CD8-positive, alpha-beta memory T cell (primary cell): ENCODE measurements around the gene OTUB1. TPM values are rescaled to one million over a fixed set of nuclear protein-coding genes. Genes with fewer than 3 reads are reported as not detected.
A peak's percentile ranks its signal among the peaks of the same experiment; 100 is the strongest.

Source experiments
- CTCF ChIA-PET: fragments of 350-600 bp; sonication (Branson Sonifier 250); formaldehyde crosslinking; loops from one replicate; lab custom pipeline; 2021; ENCODE audit warnings: antibody characterized with exemption; lab: Charles Lee
- POLR2A ChIA-PET: fragments of 350-600 bp; sonication (Branson Sonifier 250); formaldehyde crosslinking; loops from one replicate; lab custom pipeline; 2021; ENCODE audit warnings: antibody characterized with exemption; lab: Charles Lee
- DNase-seq, 5 donors: peaks; one replicate each; pipeline versions ENCODE4 v3.0.0 to v3.0.0-alpha.2; 2020 to 2022; ENCODE audit warnings: mixed read lengths in 1 of 5
- H3K27ac ChIP-seq: one replicate; pipeline ENCODE4 v1.7.0; 2013; ENCODE audit warnings: low read depth, mild to moderate bottlenecking, low read length, moderate library complexity
- H3K27me3 ChIP-seq: 2 replicates; pipeline ENCODE4 v1.7.0; 2013; ENCODE audit warnings: low read length, mild to moderate bottlenecking; ENCODE audit not compliant: insufficient read depth, poor library complexity, severe bottlenecking
- H3K36me3 ChIP-seq: 2 replicates; pipeline ENCODE4 v1.7.0; 2013; ENCODE audit warnings: mild to moderate bottlenecking, low read length, moderate library complexity; ENCODE audit not compliant: insufficient read depth
- H3K4me1 ChIP-seq: 2 replicates; pipeline ENCODE4 v1.7.0; 2013; ENCODE audit warnings: mild to moderate bottlenecking, low read length, moderate library complexity; ENCODE audit not compliant: insufficient read depth
- H3K4me3 ChIP-seq: 2 replicates; pipeline ENCODE4 v1.7.0; 2013; ENCODE audit warnings: mild to moderate bottlenecking, low read length
- H3K9me3 ChIP-seq: 2 replicates; pipeline ENCODE4 v1.7.0; 2013; ENCODE audit warnings: mild to moderate bottlenecking, low read length
- H3K27ac Mint-ChIP-seq, 8 donors: one replicate each; pipeline ENCODE4 v1.8.0; 2020 to 2021; ENCODE audit warnings: mixed read lengths in 8 of 8, mild to moderate bottlenecking in 6 of 8, inconsistent platforms in 3 of 8, moderate library complexity in 3 of 8
- H3K27me3 Mint-ChIP-seq, 2 donors: one replicate each; pipeline ENCODE4 v1.8.0; 2020 to 2021; ENCODE audit warnings: mixed read lengths in 2 of 2, mild to moderate bottlenecking in 1 of 2, moderate library complexity in 1 of 2
- H3K36me3 Mint-ChIP-seq, 3 donors: one replicate each; pipeline ENCODE4 v1.8.0; 2020 to 2021; ENCODE audit warnings: mixed read lengths in 3 of 3, inconsistent platforms in 1 of 3, mild to moderate bottlenecking in 1 of 3
- H3K4me1 Mint-ChIP-seq, 3 donors: one replicate each; pipeline ENCODE4 v1.8.0; 2020 to 2021; ENCODE audit warnings: mixed read lengths in 3 of 3, inconsistent platforms in 1 of 3, mild to moderate bottlenecking in 1 of 3
- H3K4me3 Mint-ChIP-seq, 7 donors: one replicate each; pipeline ENCODE4 v1.8.0; 2020 to 2021; ENCODE audit warnings: mixed read lengths in 7 of 7, mild to moderate bottlenecking in 6 of 7, moderate library complexity in 4 of 7, inconsistent platforms in 2 of 7
- H3K9me3 Mint-ChIP-seq, 5 donors: one replicate each; pipeline ENCODE4 v1.8.0; 2020 to 2022; ENCODE audit warnings: mixed read lengths in 5 of 5, mild to moderate bottlenecking in 3 of 5, moderate library complexity in 2 of 5, inconsistent platforms in 1 of 5
- polyA plus RNA-seq: library from polyadenylated mRNA; unstranded; fragments of 300-500 nt; fragmentation: Illumina TruSeq; gene quantifications from one replicate; pipeline ENCODE4 v1.2.3, GENCODE V29; 2021
- total RNA-seq, 2 experiments: library from RNA; stranded (reverse); gene quantifications; one replicate each; pipeline ENCODE4 v1.2.3, GENCODE V29; 2021

OTUB1 gene
- total and polyA plus RNA-seq, 3 experiments from 2014 or later: 75.8 to 135 (median 85.0) TPM

DNA sequence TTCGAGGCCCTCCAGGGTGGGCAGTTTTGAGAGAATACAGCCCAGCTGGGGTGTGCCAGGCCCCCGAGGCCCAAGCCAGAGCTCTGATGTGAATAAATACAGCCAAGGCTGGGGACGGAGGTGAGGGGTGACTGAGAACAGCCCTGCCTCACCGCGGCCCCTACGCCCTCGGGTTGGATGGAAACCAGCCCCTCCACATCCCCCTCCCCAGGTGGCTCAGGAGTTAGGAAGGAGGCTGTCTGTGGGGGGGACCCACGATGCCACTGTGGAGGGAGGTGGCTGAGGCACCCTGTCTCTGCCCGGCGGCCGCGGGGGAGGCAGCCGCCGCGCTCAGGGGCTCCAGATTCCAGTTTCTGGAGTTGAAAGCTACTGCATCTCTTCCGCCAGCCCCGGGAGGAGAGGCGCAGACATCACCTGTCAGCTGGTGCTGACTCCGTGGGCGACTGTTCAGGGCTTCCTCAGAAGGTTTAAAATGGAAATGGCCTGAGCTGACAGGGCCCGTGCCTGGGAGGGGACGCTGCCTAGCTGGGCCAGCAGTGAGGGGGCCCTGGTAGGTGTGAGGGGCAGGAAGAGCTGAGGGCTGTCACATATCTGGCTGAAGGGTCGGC, 50.9 kb downstream of the OTUB1 start:
- H3K27me3 ChIP-seq: peaks cover 13% of the 10 kb centered on the region
- H3K27ac ChIP-seq: no peak overlapping the region
- DNase-seq: no peak
- H3K4me3 Mint-ChIP-seq: no peak overlapping the region
- H3K9me3 ChIP-seq: no peaks in the 10 kb centered on the region
- H3K36me3 Mint-ChIP-seq: no peaks in the 10 kb centered on the region
- ChIA-PET CTCF (interaction anchor here (1.9 kb wide), 1 partner anchor 37 kb away, joined by 6 read pairs; no protein-coding TSS in a partner anchor), POLR2A (no interaction called here)
- H3K27ac Mint-ChIP-seq: no peak overlapping the region
- peaks cover 27 to 55% of the 10 kb centered on the region in 2 donors for H3K27me3 Mint-ChIP-seq
- H3K4me1 ChIP-seq: no peaks in the 10 kb centered on the region
- H3K9me3 Mint-ChIP-seq: no peaks in the 10 kb centered on the region
- peaks cover 0 to 12% (median 9%) of the 10 kb centered on the region in 3 donors for H3K4me1 Mint-ChIP-seq
- no peaks in the 10 kb centered on the region for H3K36me3 ChIP-seq
- no peak overlapping the region for H3K4me3 ChIP-seq

- H3K36me3 Mint-ChIP-seq: no peaks in the 10 kb centered on the region
- Histone ChIP-seq H3K36me3 (no peaks in the 10 kb centered on the region), H3K27me3 (peaks cover 13% of the 10 kb centered on the region), H3K4me1 (no peaks in the 10 kb centered on the region), H3K27ac (no peak overlapping the region), H3K9me3 (no peaks in the 10 kb centered on the region), H3K4me3 (no peak overlapping the region)
- H3K4me3 Mint-ChIP-seq: no peak overlapping the region
- CTCF ChIA-PET: no interaction called here
- H3K27ac Mint-ChIP-seq: no peak overlapping the region
- POLR2A ChIA-PET: no interaction called here
- H3K27me3 Mint-ChIP-seq: peaks cover 27 to 48% of the 10 kb centered on the region in 2 donors
- H3K4me1 Mint-ChIP-seq: peaks cover 0 to 12% (median 9%) of the 10 kb centered on the region in 3 donors
- DNase-seq: no peak
- no peaks in the 10 kb centered on the region for H3K9me3 Mint-ChIP-seq
These were observed 52.3 kb downstream of the OTUB1 start for GRCh38 chr11:64038500-64038899.

- H3K27me3 Mint-ChIP-seq: peaks cover 23 to 44% of the 10 kb centered on the region in 2 donors
- Histone ChIP-seq H3K36me3 (no peaks in the 10 kb centered on the region), H3K4me1 (no peaks in the 10 kb centered on the region), H3K9me3 (no peaks in the 10 kb centered on the region), H3K27me3 (peaks cover 13% of the 10 kb centered on the region), H3K27ac (no peak overlapping the region), H3K4me3 (no peak overlapping the region)
- peaks cover 0 to 10% (median 7%) of the 10 kb centered on the region in 3 donors for H3K4me1 Mint-ChIP-seq
- ChIA-PET CTCF (no interaction called here), POLR2A (no interaction called here)
- DNase-seq: no peak
- no peaks in the 10 kb centered on the region for H3K36me3 Mint-ChIP-seq
- no peak overlapping the region for H3K27ac Mint-ChIP-seq
- no peak overlapping the region for H3K4me3 Mint-ChIP-seq
- no peaks in the 10 kb centered on the region for H3K9me3 Mint-ChIP-seq
These were observed 52.9 kb downstream of the OTUB1 start for GRCh38 chr11:64039012-64039665.

GRCh38 chr11:64040684-64041322, 54.6 kb downstream of the OTUB1 start:
- Histone ChIP-seq H3K9me3 (no peaks in the 10 kb centered on the region), H3K36me3 (no peaks in the 10 kb centered on the region), H3K4me1 (no peaks in the 10 kb centered on the region), H3K4me3 (no peak overlapping the region), H3K27ac (no peak overlapping the region), H3K27me3 (peaks cover 5% of the 10 kb centered on the region)
- Mint-ChIP-seq H3K27ac (peak overlapping the region in 1 of 8 donors; percentile 54), H3K27me3 (peaks cover 14 to 32% of the 10 kb centered on the region in 2 donors), H3K36me3 (no peaks in the 10 kb centered on the region), H3K9me3 (no peaks in the 10 kb centered on the region), H3K4me3 (peak overlapping the region in 1 of 7 donors; percentile 32), H3K4me1 (no peaks in the 10 kb centered on the region)
- DNase-seq: no peak
- ChIA-PET CTCF (no interaction called here), POLR2A (no interaction called here)

- Mint-ChIP-seq H3K9me3 (no peaks in the 10 kb centered on the region), H3K36me3 (no peaks in the 10 kb centered on the region), H3K4me3 (no peak overlapping the region), H3K27ac (no peak overlapping the region), H3K4me1 (no peaks in the 10 kb centered on the region), H3K27me3 (peaks cover 13 to 32% of the 10 kb centered on the region in 2 donors)
- no peak overlapping the region for H3K4me3 ChIP-seq
- no peaks in the 10 kb centered on the region for H3K36me3 ChIP-seq
- DNase-seq: no peak
- POLR2A ChIA-PET: no interaction called here
- H3K27me3 ChIP-seq: peaks cover 5% of the 10 kb centered on the region
- H3K9me3 ChIP-seq: no peaks in the 10 kb centered on the region
- H3K27ac ChIP-seq: no peak overlapping the region
- no peaks in the 10 kb centered on the region for H3K4me1 ChIP-seq
- CTCF ChIA-PET: no interaction called here
These were observed 55.6 kb downstream of the OTUB1 start for GRCh38 chr11:64041846-64042245.

GRCh38 chr11:64042301-64042700, 56.1 kb downstream of the OTUB1 start:
- Mint-ChIP-seq H3K27ac (no peak overlapping the region), H3K4me3 (no peak overlapping the region), H3K4me1 (no peaks in the 10 kb centered on the region), H3K9me3 (no peaks in the 10 kb centered on the region), H3K27me3 (peaks cover 12 to 31% of the 10 kb centered on the region in 2 donors), H3K36me3 (no peaks in the 10 kb centered on the region)
- Histone ChIP-seq H3K4me3 (no peak overlapping the region), H3K27me3 (peaks cover 5% of the 10 kb centered on the region), H3K27ac (no peak overlapping the region), H3K9me3 (no peaks in the 10 kb centered on the region), H3K36me3 (no peaks in the 10 kb centered on the region), H3K4me1 (no peaks in the 10 kb centered on the region)
- no peak for DNase-seq
- ChIA-PET CTCF (no interaction called here), POLR2A (no interaction called here)

- H3K36me3 ChIP-seq: no peaks in the 10 kb centered on the region
- peaks cover 5% of the 10 kb centered on the region for H3K27me3 ChIP-seq
- no peak overlapping the region for H3K27ac Mint-ChIP-seq
- H3K27ac ChIP-seq: no peak overlapping the region
- H3K27me3 Mint-ChIP-seq: peaks cover 8 to 20% of the 10 kb centered on the region in 2 donors
- no peaks in the 10 kb centered on the region for H3K4me1 ChIP-seq
- DNase-seq: no peak
- no peak overlapping the region for H3K4me3 Mint-ChIP-seq
- H3K4me3 ChIP-seq: no peak overlapping the region
- no peaks in the 10 kb centered on the region for H3K9me3 ChIP-seq
- ChIA-PET POLR2A (no interaction called here), CTCF (no interaction called here)
- no peaks in the 10 kb centered on the region for H3K9me3 Mint-ChIP-seq
- no peaks in the 10 kb centered on the region for H3K36me3 Mint-ChIP-seq
- no peaks in the 10 kb centered on the region for H3K4me1 Mint-ChIP-seq
These were observed 57.3 kb downstream of the OTUB1 start for GRCh38 chr11:64043545-64043944.

GRCh38 chr11:64044730-64045393, 58.6 kb downstream of the OTUB1 start:
- Mint-ChIP-seq H3K27ac (no peak overlapping the region), H3K36me3 (no peaks in the 10 kb centered on the region), H3K4me1 (no peaks in the 10 kb centered on the region), H3K9me3 (no peaks in the 10 kb centered on the region), H3K27me3 (peaks cover 0 to 13% of the 10 kb centered on the region in 2 donors), H3K4me3 (no peak overlapping the region)
- ChIA-PET POLR2A (no interaction called here), CTCF (no interaction called here)
- Histone ChIP-seq H3K9me3 (no peaks in the 10 kb centered on the region), H3K27ac (no peak overlapping the region), H3K4me3 (no peak overlapping the region), H3K27me3 (no peaks in the 10 kb centered on the region), H3K4me1 (no peaks in the 10 kb centered on the region), H3K36me3 (no peaks in the 10 kb centered on the region)
- no peak for DNase-seq
